ENCODE results near the gene SPAG5.

DNA sequence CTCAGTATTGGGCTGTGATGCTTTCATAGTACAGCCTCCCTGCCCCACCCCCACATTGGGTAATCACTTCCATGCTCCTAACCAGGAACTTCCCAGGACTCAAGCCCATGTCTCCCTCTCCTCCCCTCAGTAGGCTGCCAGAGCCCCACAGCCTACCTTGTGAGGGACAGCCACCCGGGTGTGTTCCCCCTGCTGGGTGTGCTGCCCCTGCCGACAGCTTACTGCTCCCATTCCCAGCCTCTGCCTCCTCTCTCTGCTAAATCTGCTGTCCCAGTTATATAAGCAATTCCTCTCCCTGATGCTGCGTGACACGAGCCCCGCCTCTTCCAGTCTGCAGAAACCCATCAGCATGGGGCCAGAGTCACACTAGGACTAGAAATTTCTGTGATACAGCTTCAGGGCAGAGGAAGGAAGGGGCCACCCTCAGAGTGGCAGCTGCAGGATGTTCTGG is 15.1 kb upstream of the SPAG5 start, which contains the start of gene RSKR:
- TF ChIP-seq EZH2 (IDR thresholded peaks at IDR 0.05; ENCODE audit: insufficient read depth, poor library complexity, severe bottlenecking) (no peak), EZH2phosphoT487 (IDR thresholded peaks at IDR 0.05; ENCODE audit: insufficient read depth, low read depth) (no peak)
